HepG2 (cell line): Measurements from ENCODE around the gene RTEL1. TPM values are rescaled to one million over a fixed set of nuclear protein-coding genes. Genes with fewer than 3 reads are reported as not detected.
A peak's percentile ranks its signal among the peaks of the same experiment; 100 is the strongest.

Experiments
- ATAC-seq: fragments of 200-7000 bp; cut with Tn5 transposase; 3 replicates; pipeline ENCODE4 v1.9.1; 2020; ENCODE audit warnings: mild to moderate bottlenecking, moderate library complexity
- BruUV-seq: library from RNA; stranded (reverse); fragments of 400-500 nt; replicated peaks from 2 replicates; lab custom pipeline; 2021; lab: Mats Ljungman, UMichigan
- CTCF ChIA-PET: fragments of 300-600 bp; formaldehyde crosslinking; extraction: SDS; loops from one replicate; lab custom pipeline; 2021; ENCODE audit warnings: low total read pairs, inconsistent platforms, low intra/inter-chr PET ratio; lab: Yijun Ruan, JAX
- POLR2A ChIA-PET: fragments of 350-600 bp; sonication (Branson Sonifier 250); formaldehyde crosslinking; loops from one replicate; lab custom pipeline; 2020; ENCODE audit warnings: antibody characterized with exemption, inconsistent platforms; lab: Yijun Ruan, JAX
- DNase-seq: peaks from one replicate; pipeline ENCODE4 v3.0.0-alpha.2; 2015; ENCODE audit warnings: low spot score
- FAIRE-seq: peaks from 3 replicates; lab custom pipeline; 2011; peaks lifted over from hg19 to GRCh38; lab: Jason Lieb, UNC
- H2AFZ ChIP-seq: one replicate; pipeline ENCODE4 v1.6.1; 2011; ENCODE audit warnings: low read length, inconsistent platforms
- H3K27ac ChIP-seq: fragments of 300-600 bp; 3 replicates; pipeline ENCODE4 v1.8.0; 2011; ENCODE audit warnings: mixed run types, mild to moderate bottlenecking, mixed read lengths, low read length, inconsistent platforms; ENCODE audit not compliant: insufficient read depth; ENCODE audit errors: extremely low read length
- H3K27me3 ChIP-seq, 2 experiments: fragments of 200-600 bp in 1 of 2; 2 replicates in 1 of 2; 3 replicates in 1 of 2; pipeline versions ENCODE4 v1.6.0 to v1.8.0; 2011; ENCODE audit warnings: low read length in 2 of 2, mild to moderate bottlenecking in 2 of 2, moderate library complexity in 2 of 2, inconsistent platforms in 1 of 2; ENCODE audit not compliant: insufficient read depth in 2 of 2, control insufficient read depth in 1 of 2
- H3K36me3 ChIP-seq, 2 experiments: fragments of 200-600 bp in 1 of 2; replicated peaks in 1 of 2; 2 replicates in 1 of 2; 3 replicates in 1 of 2; pipeline versions ENCODE4 v1.5.1 to v1.8.0; 2011; ENCODE audit warnings: low read length in 2 of 2, inconsistent platforms in 1 of 2; ENCODE audit not compliant: insufficient read depth in 2 of 2, control insufficient read depth in 1 of 2
- H3K4me1 ChIP-seq: 2 replicates; pipeline ENCODE4 v1.5.1; 2012; ENCODE audit warnings: low read length, inconsistent platforms; ENCODE audit not compliant: insufficient read depth
- H3K4me2 ChIP-seq: 2 replicates; pipeline ENCODE4 v1.6.0; 2011; ENCODE audit warnings: low read depth, low read length, inconsistent platforms
- H3K4me3 ChIP-seq, 3 experiments: fragments of 200-600 bp in 1 of 3; sonication (generic), shearing (Covaris generic) in 1 of 3; replicated peaks in 1 of 3; 2 replicates each; pipeline ENCODE4 v1.5.1; 2011 to 2016; ENCODE audit warnings: low read length in 3 of 3, inconsistent platforms in 2 of 3, low read depth in 2 of 3, mild to moderate bottlenecking in 2 of 3, control low read depth in 1 of 3, mixed read lengths in 1 of 3; ENCODE audit not compliant: insufficient read depth in 1 of 3
- H3K79me2 ChIP-seq: one replicate; pipeline ENCODE4 v1.6.1; 2011; ENCODE audit warnings: low read length, inconsistent platforms; ENCODE audit not compliant: insufficient read depth
- H3K9ac ChIP-seq: 2 replicates; pipeline ENCODE4 v1.6.0; 2011; ENCODE audit warnings: mild to moderate bottlenecking, low read depth, low read length, inconsistent platforms; ENCODE audit not compliant: insufficient read depth
- H3K9me3 ChIP-seq: 2 replicates; pipeline ENCODE4 v1.5.1; 2012; ENCODE audit warnings: mild to moderate bottlenecking, low read length
- H4K20me1 ChIP-seq: 2 replicates; pipeline ENCODE4 v1.6.0; 2011; ENCODE audit warnings: inconsistent platforms, mild to moderate bottlenecking, low read length, moderate library complexity; ENCODE audit not compliant: insufficient read depth
- ERF ChIP-seq: IDR thresholded peaks from 2 replicates; pipeline ENCODE4 v1.6.1; 2018; ENCODE audit warnings: missing biosample characterization, missing genetic modification reagents
- GPN1 ChIP-seq: sonication (generic); formaldehyde crosslinking; IDR thresholded peaks from 2 replicates; pipeline ENCODE4 v1.5.1; 2020; ENCODE audit warnings: missing genetic modification reagents, borderline replicate concordance
- HCFC1 ChIP-seq: fragments of 150-350 bp; IDR thresholded peaks from 2 replicates; pipeline ENCODE4 v1.6.1; 2014; ENCODE audit warnings: low read depth, low read length
- HDAC2 ChIP-seq: sonication (generic); formaldehyde crosslinking; IDR thresholded peaks from 2 replicates; pipeline ENCODE4 v1.4.0; 2020; ENCODE audit warnings: missing genetic modification reagents
- NPAS2 ChIP-seq: sonication (generic); formaldehyde crosslinking; IDR thresholded peaks from 2 replicates; pipeline ENCODE4 v1.8.0; 2022; ENCODE audit warnings: mild to moderate bottlenecking, missing genetic modification reagents, borderline replicate concordance
- PCBP1 ChIP-seq: fragments of 200-400 bp; formaldehyde crosslinking; IDR thresholded peaks from 2 replicates; pipeline ENCODE4 v1.6.1; 2017; ENCODE audit warnings: mild to moderate bottlenecking, low read depth, low read length, borderline replicate concordance
- PRMT3 ChIP-seq: sonication (generic); formaldehyde crosslinking; IDR thresholded peaks from 2 replicates; pipeline ENCODE4 v1.8.1; 2022; ENCODE audit warnings: low read depth, mild to moderate bottlenecking, moderate library complexity, missing genetic modification reagents, borderline replicate concordance
- SP5 ChIP-seq: IDR thresholded peaks from 2 replicates; pipeline ENCODE4 v1.6.1; 2016; ENCODE audit warnings: low read depth, borderline replicate concordance
- TBP ChIP-seq: sonication (generic); formaldehyde crosslinking; IDR thresholded peaks from 2 replicates; pipeline ENCODE4 v1.5.0; 2020; ENCODE audit warnings: missing genetic modification reagents
- ZNF329 ChIP-seq: sonication (generic); formaldehyde crosslinking; IDR thresholded peaks from 2 replicates; pipeline ENCODE4 v1.9.0; 2021; ENCODE audit warnings: low read depth, mild to moderate bottlenecking, missing genetic modification reagents
- ZNF331 ChIP-seq: sonication (generic); formaldehyde crosslinking; IDR thresholded peaks from 2 replicates; pipeline ENCODE4 v1.4.0; 2020; ENCODE audit warnings: missing genetic modification reagents
- ZNF44 ChIP-seq: sonication (generic); formaldehyde crosslinking; IDR thresholded peaks from 2 replicates; pipeline ENCODE4 v1.5.1; 2020; ENCODE audit warnings: mild to moderate bottlenecking, missing genetic modification reagents
- ZNF484 ChIP-seq: sonication (generic); formaldehyde crosslinking; IDR thresholded peaks from 2 replicates; pipeline ENCODE4 v1.5.1; 2020; ENCODE audit warnings: mild to moderate bottlenecking, low read depth, missing genetic modification reagents, borderline replicate concordance
- ZNF572 ChIP-seq: sonication (generic); formaldehyde crosslinking; IDR thresholded peaks from 2 replicates; pipeline ENCODE4 v1.5.1; 2020; ENCODE audit warnings: mild to moderate bottlenecking, missing genetic modification reagents
- ZNF605 ChIP-seq: sonication (generic); formaldehyde crosslinking; IDR thresholded peaks from 2 replicates; pipeline ENCODE4 v1.8.0; 2022; ENCODE audit warnings: mild to moderate bottlenecking, missing genetic modification reagents
- ZNF782 ChIP-seq: sonication (generic); formaldehyde crosslinking; IDR thresholded peaks from 2 replicates; pipeline ENCODE4 v1.4.0; 2020; ENCODE audit warnings: missing genetic modification reagents, mild to moderate bottlenecking, borderline replicate concordance
- WGBS: methylation state at CpG from one replicate; pipeline ENCODE4 v1.1.6; 2017; ENCODE audit warnings: low lambda C conversion rate; 5-methylcytosine and 5-hydroxymethylcytosine counted together
- in situ Hi-C: cut with HindIII; loops from 2 replicates; pipeline ENCODE4 v1.10.0; 2017; ENCODE audit warnings: low pct_unique_long_range_greater_than_20kb; ENCODE audit not compliant: extremely low pct_ligation_motif_present
- intact Hi-C: fragments of 100-400 bp; cut with micrococcal nuclease; formaldehyde crosslinking; loops from one replicate; pipeline ENCODE4 v1.10.0; 2022; ENCODE audit not compliant: unreplicated experiment
- polyA plus RNA-seq, 8 experiments: library from polyadenylated mRNA; depleted of rRNA in 3 of 8; stranded (reverse) in 7 of 8; unstranded in 1 of 8; fragments of >200 nt; fragmentation: Illumina TruSeq in 4 of 8; extraction: Trizol in 4 of 8; gene quantifications; 2 replicates each; pipeline versions ENCODE4 v1.2.1 to v1.2.3, GENCODE V29; 2011 to 2016; ENCODE audit warnings: low read depth in 4 of 8, missing spikeins in 1 of 8, mixed read lengths in 1 of 8; ENCODE audit not compliant: insufficient read depth in 1 of 8
- total RNA-seq, 5 experiments: library from RNA; depleted of rRNA; stranded (reverse); fragments of >200 nt; fragmentation: Illumina TruSeq; extraction: Trizol; gene quantifications; 2 replicates each; pipeline ENCODE4 v1.2.3, GENCODE V29; 2016; ENCODE audit warnings: low read depth in 1 of 5
- TF ChIP-seq, protein P1 (sequence below): sonication (generic); formaldehyde crosslinking; IDR thresholded peaks from 2 replicates; pipeline ENCODE4 v1.4.0; 2020; ENCODE audit warnings: missing genetic modification reagents
- TF ChIP-seq, protein P2 (sequence below): sonication (generic); formaldehyde crosslinking; IDR thresholded peaks from 2 replicates; pipeline ENCODE4 v1.5.0; 2020; ENCODE audit warnings: mild to moderate bottlenecking, missing genetic modification reagents
- TF ChIP-seq, protein P3 (sequence below): IDR thresholded peaks from 2 replicates; pipeline ENCODE4 v1.6.1; 2016; ENCODE audit warnings: low read depth, control low read depth

The RTEL1 gene
- total and polyA plus RNA-seq, 2 of the 13 experiments (the other 11 are each of a cell fraction or from before 2014, with no cell fraction given): 21.8 to 36.4 TPM

GRCh38 chr20:63627129-63627750 lies 30.9 kb upstream of the RTEL1 start:
- intact Hi-C loops (loop anchor here (5.0 kb wide), 1 partner anchor 90 kb away; the partner anchor contains the start of gene PTK6), in situ Hi-C loops (no loop called here)
- DNase-seq (peak; percentile 93), ATAC-seq (peak; percentile 62), FAIRE-seq (no peak)
- peaks cover 51% of the 10 kb centered on the region for H3K4me1 ChIP-seq
- peaks cover 0 to 1% of the 10 kb centered on the region in 2 experiments; a peak in 1 of 5 replicates for H3K36me3 ChIP-seq
- H3K4me3 ChIP-seq: peak overlapping the region; percentile 77 to 100 (median 98)
- ChIA-PET POLR2A (interaction anchor here (0.6 to 4.6 kb wide), 29 partner anchors 9 to 1259 kb away, joined by 3 to 45 read pairs (median 4); partner anchors contain the start of genes ARFRP1, C20orf204, HELZ2 and PPDPF), CTCF (no interaction called here)
- H4K20me1 ChIP-seq: no peaks in the 10 kb centered on the region
- no peaks in the 10 kb centered on the region; a peak in 1 of 5 replicates for H3K27me3 ChIP-seq
- no TSS peak for BruUV-seq
- H3K27ac ChIP-seq: peak overlapping the region; percentile 75
- H3K4me2 ChIP-seq: peak overlapping the region; percentile 99
- under 1% methylated on average over 21 of the region's 68 CpGs for WGBS
- H3K9ac ChIP-seq: peak overlapping the region; percentile 94
- no peak overlapping the region for H2AFZ ChIP-seq
- peaks cover 32% of the 10 kb centered on the region for H3K79me2 ChIP-seq
- H3K9me3 ChIP-seq: no peaks in the 10 kb centered on the region
- TF ChIP-seq NPAS2 (CRISPR knock-in tag) (no peak), SP5 (CRISPR knock-in tag) (peak; percentile 83), ERF (CRISPR knock-in tag) (peak; percentile 95), ZNF605 (peak; percentile 62; the same call in 1 of the 2 replicates), ZNF572 (CRISPR knock-in tag) (0 out of 2 replicates have a peak, but pooled peaks have one; percentile 86), PCBP1 (no peak), HDAC2 (CRISPR knock-in tag) (peak; percentile 77; the same call in 1 of the 2 replicates), ZNF329 (CRISPR knock-in tag) (0 out of 2 replicates have a peak, but pooled peaks have one; percentile 76), ZNF331 (CRISPR knock-in tag) (peak; percentile 85; the same call in 1 of the 2 replicates), ZNF484 (CRISPR knock-in tag) (peak; percentile 91; the same call in 1 of the 2 replicates), PRMT3 (CRISPR knock-in tag) (0 out of 2 replicates have a peak, but pooled peaks have one; percentile 34), ZNF44 (CRISPR knock-in tag) (peak; percentile 82), ZNF782 (CRISPR knock-in tag) (peak; percentile 99), GPN1 (CRISPR knock-in tag) (peak; percentile 96), HCFC1 (peak; percentile 59; the same call in 1 of the 2 replicates), TBP (CRISPR knock-in tag) (0 out of 2 replicates have a peak, but pooled peaks have one; percentile 86)
- TF ChIP-seq, protein P1, sequence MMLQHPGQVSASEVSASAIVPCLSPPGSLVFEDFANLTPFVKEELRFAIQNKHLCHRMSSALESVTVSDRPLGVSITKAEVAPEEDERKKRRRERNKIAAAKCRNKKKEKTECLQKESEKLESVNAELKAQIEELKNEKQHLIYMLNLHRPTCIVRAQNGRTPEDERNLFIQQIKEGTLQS (CRISPR knock-in tag): peak; percentile 71
- TF ChIP-seq, protein P2, sequence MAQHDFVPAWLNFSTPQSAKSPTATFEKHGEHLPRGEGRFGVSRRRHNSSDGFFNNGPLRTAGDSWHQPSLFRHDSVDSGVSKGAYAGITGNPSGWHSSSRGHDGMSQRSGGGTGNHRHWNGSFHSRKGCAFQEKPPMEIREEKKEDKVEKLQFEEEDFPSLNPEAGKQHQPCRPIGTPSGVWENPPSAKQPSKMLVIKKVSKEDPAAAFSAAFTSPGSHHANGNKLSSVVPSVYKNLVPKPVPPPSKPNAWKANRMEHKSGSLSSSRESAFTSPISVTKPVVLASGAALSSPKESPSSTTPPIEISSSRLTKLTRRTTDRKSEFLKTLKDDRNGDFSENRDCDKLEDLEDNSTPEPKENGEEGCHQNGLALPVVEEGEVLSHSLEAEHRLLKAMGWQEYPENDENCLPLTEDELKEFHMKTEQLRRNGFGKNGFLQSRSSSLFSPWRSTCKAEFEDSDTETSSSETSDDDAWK (CRISPR knock-in tag): no peak
- TF ChIP-seq, protein P3, sequence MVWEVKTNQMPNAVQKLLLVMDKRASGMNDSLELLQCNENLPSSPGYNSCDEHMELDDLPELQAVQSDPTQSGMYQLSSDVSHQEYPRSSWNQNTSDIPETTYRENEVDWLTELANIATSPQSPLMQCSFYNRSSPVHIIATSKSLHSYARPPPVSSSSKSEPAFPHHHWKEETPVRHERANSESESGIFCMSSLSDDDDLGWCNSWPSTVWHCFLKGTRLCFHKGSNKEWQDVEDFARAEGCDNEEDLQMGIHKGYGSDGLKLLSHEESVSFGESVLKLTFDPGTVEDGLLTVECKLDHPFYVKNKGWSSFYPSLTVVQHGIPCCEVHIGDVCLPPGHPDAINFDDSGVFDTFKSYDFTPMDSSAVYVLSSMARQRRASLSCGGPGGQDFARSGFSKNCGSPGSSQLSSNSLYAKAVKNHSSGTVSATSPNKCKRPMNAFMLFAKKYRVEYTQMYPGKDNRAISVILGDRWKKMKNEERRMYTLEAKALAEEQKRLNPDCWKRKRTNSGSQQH (CRISPR knock-in tag): peak; percentile 89; the same call in 1 of the 2 replicates
